GM12874 (cell line): ENCODE results near the gene PPP1R3E.

ENCODE experiments used
- TF ChIP-seq, protein P1 (sequence below): IDR thresholded peaks from 2 replicates; pipeline ENCODE4 v1.5.1; 2011; ENCODE audit warnings: low read depth, mild to moderate bottlenecking, control low read depth, low read length, moderate library complexity; ENCODE audit not compliant: insufficient read depth

PPP1R3E gene

GRCh38 chr14:23297611-23298277 is 4.9 kb downstream of the PPP1R3E start:
- TF ChIP-seq, protein P1, sequence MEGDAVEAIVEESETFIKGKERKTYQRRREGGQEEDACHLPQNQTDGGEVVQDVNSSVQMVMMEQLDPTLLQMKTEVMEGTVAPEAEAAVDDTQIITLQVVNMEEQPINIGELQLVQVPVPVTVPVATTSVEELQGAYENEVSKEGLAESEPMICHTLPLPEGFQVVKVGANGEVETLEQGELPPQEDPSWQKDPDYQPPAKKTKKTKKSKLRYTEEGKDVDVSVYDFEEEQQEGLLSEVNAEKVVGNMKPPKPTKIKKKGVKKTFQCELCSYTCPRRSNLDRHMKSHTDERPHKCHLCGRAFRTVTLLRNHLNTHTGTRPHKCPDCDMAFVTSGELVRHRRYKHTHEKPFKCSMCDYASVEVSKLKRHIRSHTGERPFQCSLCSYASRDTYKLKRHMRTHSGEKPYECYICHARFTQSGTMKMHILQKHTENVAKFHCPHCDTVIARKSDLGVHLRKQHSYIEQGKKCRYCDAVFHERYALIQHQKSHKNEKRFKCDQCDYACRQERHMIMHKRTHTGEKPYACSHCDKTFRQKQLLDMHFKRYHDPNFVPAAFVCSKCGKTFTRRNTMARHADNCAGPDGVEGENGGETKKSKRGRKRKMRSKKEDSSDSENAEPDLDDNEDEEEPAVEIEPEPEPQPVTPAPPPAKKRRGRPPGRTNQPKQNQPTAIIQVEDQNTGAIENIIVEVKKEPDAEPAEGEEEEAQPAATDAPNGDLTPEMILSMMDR = no peak

DNA sequence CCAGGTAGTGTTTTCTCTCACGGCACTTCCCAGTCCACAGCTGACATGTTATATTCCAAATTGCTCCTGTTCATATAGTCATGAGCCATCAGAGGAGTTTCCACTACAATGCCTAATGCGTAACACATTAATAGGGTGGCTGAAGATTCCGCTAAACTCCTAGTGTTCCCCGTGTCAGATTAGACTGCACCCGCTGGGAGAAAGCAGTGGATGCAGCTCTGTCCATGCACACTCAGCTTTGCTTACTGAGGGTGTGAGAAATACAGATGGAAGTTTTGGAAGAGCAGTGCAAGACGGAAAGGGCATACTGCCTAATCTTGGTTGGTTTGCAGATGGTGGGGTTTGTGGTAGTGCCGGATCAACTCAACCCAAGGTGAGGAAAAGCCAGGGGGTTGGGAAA is 5.6 kb downstream of the PPP1R3E start:
- TF ChIP-seq, protein P1 = no peak

DNA sequence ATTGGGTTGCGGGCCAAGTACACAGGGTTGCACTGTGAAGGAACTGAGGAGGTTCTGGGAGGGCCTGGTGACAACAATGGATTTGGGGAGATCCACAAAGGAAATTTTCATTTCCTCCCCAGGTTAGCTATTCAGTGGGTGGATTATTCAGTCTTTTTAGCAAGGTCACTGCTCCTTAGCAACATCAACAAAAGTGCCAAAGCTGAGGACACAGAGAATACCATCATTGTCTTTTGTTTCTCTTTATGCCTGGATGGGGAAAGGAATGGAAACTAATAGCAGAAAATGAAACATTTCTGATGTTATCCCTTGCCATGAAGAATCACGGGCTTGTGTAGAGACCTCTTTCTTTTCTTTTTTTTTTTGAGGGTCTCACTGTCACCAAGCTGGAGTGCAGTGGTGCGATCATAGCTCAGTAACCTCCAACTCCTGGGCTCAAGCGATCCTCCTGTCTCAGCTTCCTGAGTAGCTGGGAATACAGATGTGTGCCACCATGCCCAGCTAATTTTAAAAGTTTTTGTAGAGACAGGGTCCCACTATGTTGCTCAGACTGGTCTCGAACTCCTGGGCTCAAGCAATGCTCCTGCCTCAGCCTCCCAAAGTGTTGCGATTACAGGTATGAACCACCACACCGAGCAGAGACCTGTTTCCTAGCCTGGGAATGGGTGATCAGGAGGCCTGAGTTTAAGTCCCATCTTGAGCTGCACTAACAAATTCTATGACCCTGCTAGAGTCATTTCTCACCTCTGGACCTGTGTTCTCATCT is 6.5 kb downstream of the PPP1R3E start:
- TF ChIP-seq, protein P1 = no peak

GRCh38 chr14:23294734-23295561 is 7.7 kb downstream of the PPP1R3E start:
- TF ChIP-seq, protein P1 = peak; percentile 85

DNA sequence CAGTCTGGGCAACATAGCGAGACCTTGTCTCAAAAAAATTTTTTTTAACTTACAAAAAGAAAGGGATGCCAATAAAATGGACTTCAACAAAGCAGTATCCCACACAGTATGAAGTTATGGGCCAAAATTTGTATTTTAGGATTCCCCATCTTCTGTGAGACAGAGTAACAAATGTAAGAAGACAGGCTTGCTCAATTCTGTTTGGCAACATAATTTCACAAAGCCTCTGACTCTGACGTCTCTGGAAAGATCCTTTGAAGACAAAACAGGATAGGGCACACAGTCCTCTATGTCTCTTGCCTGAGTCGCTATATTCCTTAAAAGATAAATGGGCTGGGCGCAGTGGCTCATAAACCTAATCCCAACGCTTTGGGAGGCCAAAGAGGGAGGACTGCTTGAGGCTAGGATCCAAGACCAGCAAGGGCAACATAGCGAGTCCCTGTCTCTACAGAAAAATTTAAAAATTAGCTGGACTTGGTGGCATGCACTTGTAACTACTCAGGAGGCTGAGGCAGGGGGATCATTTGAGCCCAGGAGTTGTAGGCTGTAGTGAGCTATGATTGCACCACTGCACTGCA is 15.7 kb downstream of the PPP1R3E start:
- TF ChIP-seq, protein P1 = no peak

GRCh38 chr14:23286020-23286901 is 16.4 kb downstream of the PPP1R3E start, which contains the start of gene HOMEZ:
Gene HOMEZ, minus strand, starts transcription at chr14:23286132. Its CDS starts 180 bp downstream, at chr14:23285952.
- TF ChIP-seq, protein P1 = no peak
